GM23338 (cell line): ENCODE measurements around the gene KIF21A.

ENCODE experiments used
- CREB1 ChIP-seq: fragments of 250-450 bp; sonication (Bioruptor Pico); IDR thresholded peaks from 2 replicates; pipeline ENCODE4 v1.5.0; 2020; ENCODE audit warnings: low read depth, mild to moderate bottlenecking, moderate library complexity
- EZH2 ChIP-seq: fragments of 200-600 bp; sonication (generic); IDR thresholded peaks from one replicate; pipeline ENCODE4 v1.8.0; 2017; ENCODE audit warnings: antibody characterized with exemption, mild to moderate bottlenecking, low read depth; ENCODE audit not compliant: unreplicated experiment
- EZH2phosphoT487 ChIP-seq: fragments of 200-600 bp; sonication (generic); IDR thresholded peaks from one replicate; pipeline ENCODE4 v1.8.1; 2018; ENCODE audit warnings: antibody characterized with exemption; ENCODE audit not compliant: unreplicated experiment
- POLR2AphosphoS5 ChIP-seq: IDR thresholded peaks from 2 replicates; pipeline ENCODE4 v1.6.1; 2016; ENCODE audit warnings: antibody characterized with exemption, low read depth
- ZNF114 ChIP-seq: fragments of 250-450 bp; sonication (Bioruptor Pico); IDR thresholded peaks from 2 replicates; pipeline ENCODE4 v1.5.0; 2020; ENCODE audit warnings: mild to moderate bottlenecking, moderate library complexity
- ZNF331 ChIP-seq: fragments of 250-450 bp; sonication (Bioruptor Pico); IDR thresholded peaks from 2 replicates; pipeline ENCODE4 v1.5.0; 2020; ENCODE audit warnings: low read depth, mild to moderate bottlenecking, moderate library complexity
- TF ChIP-seq, protein P1 (sequence below), 2 experiments: fragments of 200-600 bp in 1 of 2; sonication (generic) in 1 of 2; conservative IDR thresholded peaks; 2 replicates each; pipeline versions ENCODE4 v1.5.1 to v1.6.1; 2016 to 2017; ENCODE audit warnings: antibody characterized with exemption in 2 of 2, low read depth in 2 of 2, mild to moderate bottlenecking in 2 of 2, moderate library complexity in 1 of 2
- TF ChIP-seq, protein P2 (sequence below): IDR thresholded peaks from one replicate; pipeline ENCODE4 v1.6.1; 2018; ENCODE audit warnings: antibody characterized with exemption; ENCODE audit not compliant: unreplicated experiment

DNA sequence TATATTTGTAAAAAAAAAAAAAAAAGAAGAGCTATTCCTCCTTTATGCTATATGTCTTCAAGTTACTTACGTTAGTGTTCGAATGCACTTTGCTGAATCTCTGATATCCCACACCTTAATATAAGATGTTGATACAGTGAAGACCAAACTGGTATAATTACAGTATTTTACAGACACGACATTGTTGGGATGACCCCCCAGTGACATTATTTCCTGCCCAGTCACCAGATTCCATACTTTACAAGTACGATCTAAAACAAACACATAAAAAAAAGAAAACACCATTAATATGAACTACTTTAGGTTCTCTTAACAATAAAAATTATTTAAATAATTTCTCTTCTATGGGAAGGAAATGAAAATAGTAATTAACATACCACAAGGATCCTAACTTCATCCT, 133.4 kb downstream of the KIF21A start:
- TF ChIP-seq, protein P1, sequence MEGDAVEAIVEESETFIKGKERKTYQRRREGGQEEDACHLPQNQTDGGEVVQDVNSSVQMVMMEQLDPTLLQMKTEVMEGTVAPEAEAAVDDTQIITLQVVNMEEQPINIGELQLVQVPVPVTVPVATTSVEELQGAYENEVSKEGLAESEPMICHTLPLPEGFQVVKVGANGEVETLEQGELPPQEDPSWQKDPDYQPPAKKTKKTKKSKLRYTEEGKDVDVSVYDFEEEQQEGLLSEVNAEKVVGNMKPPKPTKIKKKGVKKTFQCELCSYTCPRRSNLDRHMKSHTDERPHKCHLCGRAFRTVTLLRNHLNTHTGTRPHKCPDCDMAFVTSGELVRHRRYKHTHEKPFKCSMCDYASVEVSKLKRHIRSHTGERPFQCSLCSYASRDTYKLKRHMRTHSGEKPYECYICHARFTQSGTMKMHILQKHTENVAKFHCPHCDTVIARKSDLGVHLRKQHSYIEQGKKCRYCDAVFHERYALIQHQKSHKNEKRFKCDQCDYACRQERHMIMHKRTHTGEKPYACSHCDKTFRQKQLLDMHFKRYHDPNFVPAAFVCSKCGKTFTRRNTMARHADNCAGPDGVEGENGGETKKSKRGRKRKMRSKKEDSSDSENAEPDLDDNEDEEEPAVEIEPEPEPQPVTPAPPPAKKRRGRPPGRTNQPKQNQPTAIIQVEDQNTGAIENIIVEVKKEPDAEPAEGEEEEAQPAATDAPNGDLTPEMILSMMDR (conservative IDR thresholded peaks at IDR 0.05; ENCODE audit: low read depth in 2 of 2): no peak
- no peak for TF ChIP-seq POLR2AphosphoS5
- TF ChIP-seq, protein P2, sequence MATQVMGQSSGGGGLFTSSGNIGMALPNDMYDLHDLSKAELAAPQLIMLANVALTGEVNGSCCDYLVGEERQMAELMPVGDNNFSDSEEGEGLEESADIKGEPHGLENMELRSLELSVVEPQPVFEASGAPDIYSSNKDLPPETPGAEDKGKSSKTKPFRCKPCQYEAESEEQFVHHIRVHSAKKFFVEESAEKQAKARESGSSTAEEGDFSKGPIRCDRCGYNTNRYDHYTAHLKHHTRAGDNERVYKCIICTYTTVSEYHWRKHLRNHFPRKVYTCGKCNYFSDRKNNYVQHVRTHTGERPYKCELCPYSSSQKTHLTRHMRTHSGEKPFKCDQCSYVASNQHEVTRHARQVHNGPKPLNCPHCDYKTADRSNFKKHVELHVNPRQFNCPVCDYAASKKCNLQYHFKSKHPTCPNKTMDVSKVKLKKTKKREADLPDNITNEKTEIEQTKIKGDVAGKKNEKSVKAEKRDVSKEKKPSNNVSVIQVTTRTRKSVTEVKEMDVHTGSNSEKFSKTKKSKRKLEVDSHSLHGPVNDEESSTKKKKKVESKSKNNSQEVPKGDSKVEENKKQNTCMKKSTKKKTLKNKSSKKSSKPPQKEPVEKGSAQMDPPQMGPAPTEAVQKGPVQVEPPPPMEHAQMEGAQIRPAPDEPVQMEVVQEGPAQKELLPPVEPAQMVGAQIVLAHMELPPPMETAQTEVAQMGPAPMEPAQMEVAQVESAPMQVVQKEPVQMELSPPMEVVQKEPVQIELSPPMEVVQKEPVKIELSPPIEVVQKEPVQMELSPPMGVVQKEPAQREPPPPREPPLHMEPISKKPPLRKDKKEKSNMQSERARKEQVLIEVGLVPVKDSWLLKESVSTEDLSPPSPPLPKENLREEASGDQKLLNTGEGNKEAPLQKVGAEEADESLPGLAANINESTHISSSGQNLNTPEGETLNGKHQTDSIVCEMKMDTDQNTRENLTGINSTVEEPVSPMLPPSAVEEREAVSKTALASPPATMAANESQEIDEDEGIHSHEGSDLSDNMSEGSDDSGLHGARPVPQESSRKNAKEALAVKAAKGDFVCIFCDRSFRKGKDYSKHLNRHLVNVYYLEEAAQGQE: no peak
- no peak for TF ChIP-seq EZH2
- no peak for TF ChIP-seq ZNF114 (CRISPR knock-in tag)
- no peak for TF ChIP-seq ZNF331
- TF ChIP-seq CREB1 (CRISPR knock-in tag): no peak
- no peak for TF ChIP-seq EZH2phosphoT487
